ENCODE data around the gene UNK. TPM values are rescaled to one million over a fixed set of nuclear protein-coding genes. Genes with fewer than 3 reads are reported as not detected.

Gene UNK
- total RNA-seq, 1 experiment from 2014 or later: 27.8 TPM

DNA sequence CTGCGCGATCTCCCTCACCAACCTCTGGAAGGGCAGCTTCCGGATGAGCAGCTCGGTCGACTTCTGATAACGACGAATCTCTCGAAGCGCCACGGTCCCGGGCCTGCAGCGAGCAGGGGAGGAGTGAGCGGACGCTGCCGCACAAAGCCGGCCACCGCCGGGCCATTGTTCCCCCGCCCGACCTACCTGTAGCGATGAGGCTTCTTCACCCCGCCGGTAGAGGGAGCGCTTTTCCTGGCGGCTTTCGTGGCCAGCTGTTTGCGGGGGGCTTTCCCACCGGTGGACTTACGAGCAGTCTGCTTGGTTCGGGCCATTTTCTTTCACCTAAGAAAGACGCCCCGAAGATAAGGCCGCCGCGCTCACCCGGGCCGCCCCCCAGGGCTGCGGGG is 5.8 kb upstream of the UNK start:
- DNase-seq: no peak
- TF ChIP-seq CTCF (conservative IDR thresholded peaks at IDR 0.05) (peak; percentile 69), EZH2 (IDR thresholded peaks at IDR 0.05; ENCODE audit: low read depth) (no peak)
- Histone ChIP-seq H3K9me2 (ENCODE audit: insufficient read depth) (no peaks in the 10 kb centered on the region), H3K27ac (peak overlapping the region; percentile 93), H2AFZ (no peak overlapping the region), H3F3A (ENCODE audit: insufficient read depth, low read depth) (peaks cover 68% of the 10 kb centered on the region), H3K4me2 (peak overlapping the region; percentile 96), H3K79me2 (ENCODE audit: low read depth) (peaks cover 32% of the 10 kb centered on the region), H3K4me3 (peak overlapping the region; percentile 90), H3K9me3 (ENCODE audit: insufficient read depth, low read depth) (no peaks in the 10 kb centered on the region), H3K27me3 (ENCODE audit: insufficient read depth, low read depth) (no peaks in the 10 kb centered on the region), H3K4me1 (replicated peaks; ENCODE audit: insufficient read depth) (peaks cover 66% of the 10 kb centered on the region), H3K36me3 (ENCODE audit: low read depth) (peaks cover 26% of the 10 kb centered on the region), H4K20me1 (ENCODE audit: insufficient read depth) (peaks cover 36% of the 10 kb centered on the region)
- no TSS peak for BruUV-seq (replicated peaks)
- intact Hi-C loops (cut with micrococcal nuclease; ENCODE audit: unreplicated experiment): loop anchor here (1.0 to 10.0 kb wide), 6 partner anchors 38 to 496 kb away; partner anchors contain the start of genes CDK3 and WBP2
- ChIA-PET POLR2A (ENCODE audit: unreplicated experiment) (interaction anchor here (0.6 kb wide), 1 partner anchor 99 kb away, joined by 8 read pairs; the partner anchor contains the start of gene TRIM47), CTCF (no interaction called here)

DNA sequence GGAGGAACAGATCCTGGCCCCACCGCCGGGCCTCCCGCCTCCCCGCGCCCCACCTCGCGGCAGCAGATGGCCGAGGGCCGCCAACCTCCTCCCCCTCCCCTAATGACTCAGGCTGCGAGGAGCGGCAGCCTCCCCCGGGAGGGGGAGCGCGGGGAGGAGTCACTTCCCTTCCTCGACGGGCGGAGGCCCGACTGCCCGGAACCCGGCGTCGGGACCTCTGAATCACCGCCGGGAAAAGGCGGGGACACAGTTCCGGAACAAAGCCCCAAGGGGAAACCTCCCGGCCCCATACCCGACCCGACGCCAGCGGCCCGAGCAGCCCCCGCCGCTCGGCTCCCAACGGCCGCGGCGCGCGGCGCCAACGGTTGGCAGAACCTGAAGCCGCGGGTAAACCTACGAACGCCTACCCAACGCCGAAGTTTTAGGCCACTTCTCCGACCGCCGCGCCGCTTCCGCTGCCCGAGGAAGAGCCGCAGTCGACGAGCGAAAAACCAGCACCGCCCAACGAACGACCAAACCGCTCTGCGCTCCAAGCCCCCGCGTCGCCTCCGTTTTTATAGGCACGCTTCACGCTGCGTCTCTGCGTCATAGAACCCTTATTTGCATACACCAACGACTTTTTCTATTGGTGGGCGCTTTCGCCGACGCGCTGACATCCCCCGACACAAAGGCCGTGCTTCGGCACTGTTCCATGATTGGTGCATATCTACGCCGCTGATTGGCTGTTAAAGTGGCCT is 5.2 kb upstream of the UNK start:
- ChIA-PET CTCF (interaction anchor here (0.6 to 1.0 kb wide), 2 partner anchors 76 to 98 kb away, joined by 3 to 4 read pairs; partner anchors contain the start of gene WBP2), POLR2A (ENCODE audit: unreplicated experiment) (interaction anchor here (0.6 to 1.0 kb wide), 36 partner anchors 14 to 906 kb away, joined by 3 to 31 read pairs (median 5); partner anchors contain the start of genes ACOX1, GALK1, SPHK1 and TEN1)
- Histone ChIP-seq H2AFZ (no peak overlapping the region), H3K79me2 (ENCODE audit: low read depth) (peaks cover 32% of the 10 kb centered on the region), H3K27me3 (ENCODE audit: insufficient read depth, low read depth) (no peaks in the 10 kb centered on the region), H3K36me3 (ENCODE audit: low read depth) (peaks cover 26% of the 10 kb centered on the region), H3F3A (ENCODE audit: insufficient read depth, low read depth) (peaks cover 69% of the 10 kb centered on the region), H3K4me2 (peak overlapping the region; percentile 96), H3K9me3 (ENCODE audit: insufficient read depth, low read depth) (no peaks in the 10 kb centered on the region), H4K20me1 (ENCODE audit: insufficient read depth) (peaks cover 36% of the 10 kb centered on the region), H3K4me1 (replicated peaks; ENCODE audit: insufficient read depth) (peaks cover 70% of the 10 kb centered on the region), H3K9me2 (ENCODE audit: insufficient read depth) (no peaks in the 10 kb centered on the region), H3K4me3 (peak overlapping the region; percentile 90), H3K27ac (peak overlapping the region; percentile 93)
- intact Hi-C loops (cut with micrococcal nuclease; ENCODE audit: unreplicated experiment): loop anchor here (1.0 to 10.0 kb wide), 6 partner anchors 38 to 495 kb away; partner anchors contain the start of genes CDK3 and WBP2
- no peak for TF ChIP-seq CTCF (conservative IDR thresholded peaks at IDR 0.05)
- TF ChIP-seq EZH2 (IDR thresholded peaks at IDR 0.05; ENCODE audit: low read depth): no peak
- TSS peak; percentile 83 for BruUV-seq (replicated peaks)
- peak; percentile 94 to 99 for DNase-seq

- intact Hi-C loops (cut with micrococcal nuclease; ENCODE audit: unreplicated experiment): loop anchor here (1.0 to 10.0 kb wide), 6 partner anchors 37 to 495 kb away; partner anchors contain the start of genes CDK3 and WBP2
- no peak overlapping the region for H2AFZ ChIP-seq
- ChIA-PET POLR2A (ENCODE audit: unreplicated experiment) (interaction anchor here (0.5 to 1.0 kb wide), 43 partner anchors 15 to 1900 kb away, joined by 3 to 31 read pairs (median 4); partner anchors contain the start of genes ACOX1, GALK1, SPHK1 and TEN1), CTCF (interaction anchor here (0.6 to 1.0 kb wide), 4 partner anchors 75 to 1277 kb away, joined by 3 to 5 read pairs (median 4); partner anchors contain the start of gene WBP2)
- peaks cover 62% of the 10 kb centered on the region for H3K4me1 ChIP-seq (replicated peaks; ENCODE audit: insufficient read depth)
- peaks cover 34% of the 10 kb centered on the region for H3K79me2 ChIP-seq (ENCODE audit: low read depth)
- no peaks in the 10 kb centered on the region for H3K9me2 ChIP-seq (ENCODE audit: insufficient read depth)
- H4K20me1 ChIP-seq (ENCODE audit: insufficient read depth): peaks cover 35% of the 10 kb centered on the region
- no TSS peak for BruUV-seq (replicated peaks)
- no peaks in the 10 kb centered on the region for H3K27me3 ChIP-seq (ENCODE audit: insufficient read depth, low read depth)
- peak overlapping the region; percentile 70; the same call in 1 of the 2 replicates for H3K27ac ChIP-seq
- no peak for DNase-seq
- peaks cover 61% of the 10 kb centered on the region for H3F3A ChIP-seq (ENCODE audit: insufficient read depth, low read depth)
- peaks cover 26% of the 10 kb centered on the region for H3K36me3 ChIP-seq (ENCODE audit: low read depth)
- peak overlapping the region; percentile 67 for H3K4me2 ChIP-seq
- no peaks in the 10 kb centered on the region for H3K9me3 ChIP-seq (ENCODE audit: insufficient read depth, low read depth)
- TF ChIP-seq CTCF (conservative IDR thresholded peaks at IDR 0.05): no peak
- TF ChIP-seq EZH2 (IDR thresholded peaks at IDR 0.05; ENCODE audit: low read depth): no peak
- peak overlapping the region; percentile 34; the same call in 1 of the 2 replicates for H3K4me3 ChIP-seq
Observed at GRCh38 chr17:75779987-75780889, 4.4 kb upstream of the UNK start.
